Esophagus mucosa (tissue), 1 donor: Measurements from ENCODE around the gene NIT1. TPM values are rescaled to one million over a fixed set of nuclear protein-coding genes. Genes with fewer than 3 reads are reported as not detected.

ENCODE experiments used
- ATAC-seq: fragments of 200-7000 bp; cut with Tn5 transposase; one replicate; pipeline ENCODE4 v1.9.1; 2020
- total RNA-seq: library from RNA; stranded (reverse); gene quantifications from one replicate; pipeline ENCODE4 v1.2.4, GENCODE V29; 2023
- donor health status: DM: yes; HTN: yes; CAD: no.

The NIT1 gene
- total RNA-seq, 1 donor from 2014 or later = 26.4 TPM

DNA sequence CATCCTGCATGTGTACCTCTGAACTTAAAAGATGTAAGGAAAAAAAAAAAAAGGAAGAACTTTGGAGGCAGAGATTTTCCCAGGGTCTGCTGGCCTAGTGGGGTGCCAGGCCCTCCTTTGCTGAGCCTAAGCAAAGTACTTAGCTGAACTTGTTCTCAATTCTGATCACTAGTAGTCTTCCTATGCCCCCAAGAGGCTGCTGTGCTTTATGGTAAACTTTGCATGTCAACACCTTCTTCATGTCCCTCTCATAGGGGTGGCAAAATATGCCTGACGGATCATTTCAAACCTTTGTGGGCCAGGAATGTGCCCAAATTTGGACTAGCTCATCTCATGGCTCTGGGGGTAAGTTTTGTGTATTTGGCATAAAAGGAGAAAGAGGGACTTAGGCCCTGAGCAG is 40.0 kb downstream of the NIT1 start:
- no peak for ATAC-seq

DNA sequence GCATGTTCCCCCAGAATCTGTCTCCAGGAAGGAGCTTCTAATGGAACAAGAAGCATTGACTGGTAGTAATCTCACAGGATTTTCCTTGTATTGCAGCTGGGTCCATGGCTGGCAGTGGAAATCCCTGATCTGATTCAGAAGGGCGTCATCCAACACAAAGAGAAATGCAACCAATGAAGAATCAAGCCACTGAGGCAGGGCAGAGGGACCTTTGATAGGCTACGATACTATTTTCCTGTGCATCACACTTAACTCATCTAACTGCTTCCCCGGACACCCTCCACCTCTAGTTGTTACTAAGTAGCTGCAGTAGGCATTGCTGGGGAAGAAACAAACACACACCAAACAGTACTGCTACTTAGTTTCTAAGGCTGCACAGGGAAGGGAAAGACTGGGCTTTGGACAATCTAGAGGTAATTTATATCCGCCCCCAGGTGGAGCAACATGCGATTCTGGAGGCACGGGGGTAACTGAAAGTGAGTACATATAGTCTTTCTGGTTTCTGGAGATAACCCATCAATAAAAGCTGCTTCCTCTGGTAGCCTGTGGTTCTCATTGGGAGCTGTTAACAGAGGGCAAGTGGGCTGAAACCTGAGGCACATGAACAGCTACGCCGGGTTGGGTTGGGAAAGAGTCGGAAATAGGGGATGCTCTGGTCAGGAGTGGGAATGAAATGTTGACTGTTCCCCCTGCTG is 40.6 kb downstream of the NIT1 start:
- no peak for ATAC-seq

DNA sequence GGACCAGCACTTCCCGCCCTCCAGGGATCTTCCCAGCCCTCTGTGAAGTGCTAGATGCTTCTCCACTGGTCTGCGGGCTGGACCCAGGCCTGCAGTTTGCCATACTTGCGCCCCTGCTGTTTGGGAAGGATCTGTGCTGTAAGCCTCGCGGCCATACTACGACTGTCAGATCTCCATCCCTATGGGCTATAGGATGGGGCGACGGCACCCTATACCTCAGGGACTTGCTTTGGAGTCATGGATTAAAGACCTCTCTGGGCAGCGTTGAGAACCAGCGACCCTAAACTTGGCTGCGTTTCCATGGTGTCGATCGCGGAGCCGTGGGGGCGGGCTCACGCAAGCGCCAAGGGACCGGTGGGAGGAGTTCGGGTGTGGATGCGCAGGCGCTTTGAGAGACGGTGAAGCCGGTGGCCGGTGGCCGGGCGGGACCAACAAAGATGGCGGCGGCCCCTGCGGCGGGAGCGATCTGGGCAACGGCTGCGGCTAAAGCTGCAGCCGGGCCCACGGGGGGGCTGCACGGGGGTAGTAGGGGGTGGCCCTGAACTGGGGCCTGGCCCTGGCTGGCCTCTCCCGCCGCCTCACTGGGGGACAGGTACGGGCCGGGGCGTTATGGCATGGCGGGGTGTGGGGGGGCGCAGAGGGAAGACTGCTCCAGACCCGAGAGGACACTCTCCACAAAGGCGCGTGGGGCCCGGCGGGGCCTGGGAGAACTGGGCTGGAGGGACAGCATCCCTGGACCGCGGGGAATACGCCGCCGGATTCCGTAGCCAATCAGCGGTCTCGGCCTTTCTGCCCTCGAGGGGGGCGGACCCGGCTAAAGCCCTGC is 41.4 kb downstream of the NIT1 start, which contains the start of gene USP21:
Gene USP21, plus strand, starts transcription at position 414 of the 826 bp plus-strand sequence. CDS start 1,141 bp downstream, outside the sequence.
- ATAC-seq = peak; percentile 90

DNA sequence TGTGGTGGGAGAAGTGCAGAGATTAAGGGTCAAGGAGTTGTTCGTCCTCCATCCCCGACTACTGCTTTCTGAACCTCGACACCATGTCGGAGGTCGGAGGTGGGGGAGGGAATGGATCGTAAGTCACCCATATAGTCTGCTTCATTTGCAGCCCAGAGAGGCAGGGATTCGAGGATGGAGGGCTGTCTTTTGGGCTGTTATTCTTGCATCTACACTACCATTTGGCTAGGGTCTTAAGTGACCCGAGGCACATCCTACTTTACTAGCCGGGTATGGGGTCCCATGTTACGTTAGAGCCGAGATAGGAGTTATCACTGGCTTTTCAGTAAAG is 42.0 kb downstream of the NIT1 start:
- no peak for ATAC-seq

DNA sequence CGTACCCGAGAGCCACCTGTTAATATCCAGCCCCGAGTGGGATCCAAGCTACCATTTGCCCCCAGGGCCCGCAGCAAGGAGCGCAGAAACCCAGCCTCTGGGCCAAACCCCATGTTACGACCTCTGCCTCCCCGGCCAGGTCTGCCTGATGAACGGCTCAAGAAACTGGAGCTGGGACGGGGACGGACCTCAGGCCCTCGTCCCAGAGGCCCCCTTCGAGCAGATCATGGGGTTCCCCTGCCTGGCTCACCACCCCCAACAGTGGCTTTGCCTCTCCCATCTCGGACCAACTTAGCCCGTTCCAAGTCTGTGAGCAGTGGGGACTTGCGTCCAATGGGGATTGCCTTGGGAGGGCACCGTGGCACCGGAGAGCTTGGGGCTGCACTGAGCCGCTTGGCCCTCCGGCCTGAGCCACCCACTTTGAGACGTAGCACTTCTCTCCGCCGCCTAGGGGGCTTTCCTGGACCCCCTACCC is 42.8 kb downstream of the NIT1 start:
- ATAC-seq = no peak

DNA sequence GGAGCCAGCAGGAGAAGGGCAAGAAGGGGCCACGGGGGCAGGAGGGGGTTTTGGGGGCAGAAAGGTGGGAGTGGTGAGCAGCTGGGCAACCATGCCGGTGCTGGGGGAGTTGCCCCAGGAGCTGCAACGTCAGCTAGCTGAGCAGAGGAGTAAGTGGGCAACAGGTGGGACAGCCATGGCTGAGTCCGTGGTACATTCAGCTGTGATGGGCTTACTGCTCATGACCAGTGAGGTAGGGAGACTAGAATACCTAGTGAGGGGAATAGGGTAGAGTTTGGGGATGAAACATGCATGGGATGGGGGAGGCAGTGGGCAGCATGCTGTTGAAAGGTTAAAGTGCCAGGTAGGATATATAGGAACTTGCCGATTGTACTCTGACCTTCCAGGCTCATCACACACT is 43.7 kb downstream of the NIT1 start:
- ATAC-seq = no peak

DNA sequence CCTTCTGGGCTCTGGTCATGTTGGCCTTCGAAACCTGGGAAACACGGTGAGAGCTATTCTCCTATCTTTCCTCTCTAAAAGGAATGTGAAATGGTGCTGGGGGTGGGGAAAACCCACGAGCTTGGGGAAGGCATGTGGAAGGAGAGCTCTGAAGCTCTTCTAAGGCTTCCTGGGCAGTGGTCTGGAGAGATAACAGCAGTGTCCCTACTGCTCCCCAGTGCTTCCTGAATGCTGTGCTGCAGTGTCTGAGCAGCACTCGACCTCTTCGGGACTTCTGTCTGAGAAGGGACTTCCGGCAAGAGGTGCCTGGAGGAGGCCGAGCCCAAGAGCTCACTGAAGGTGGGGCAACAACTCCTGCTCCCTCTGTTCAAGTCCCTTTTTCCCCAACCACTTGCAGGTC is 44.1 kb downstream of the NIT1 start:
- no peak for ATAC-seq

DNA sequence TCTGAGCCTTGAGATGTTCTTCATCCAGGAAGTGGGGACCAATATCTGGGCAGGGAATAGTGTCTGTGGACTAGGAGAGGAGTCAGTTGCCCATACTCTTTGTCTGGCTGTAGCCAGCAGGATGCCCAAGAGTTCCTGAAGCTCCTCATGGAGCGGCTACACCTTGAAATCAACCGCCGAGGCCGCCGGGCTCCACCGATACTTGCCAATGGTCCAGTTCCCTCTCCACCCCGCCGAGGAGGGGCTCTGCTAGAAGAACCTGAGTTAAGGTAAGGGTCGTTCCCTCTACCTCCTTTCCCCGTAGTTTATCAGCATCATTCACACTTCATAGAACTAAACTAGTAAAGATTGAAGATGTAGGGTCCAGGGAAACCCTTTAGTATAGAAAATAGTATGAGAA is 44.9 kb downstream of the NIT1 start:
- ATAC-seq = no peak

DNA sequence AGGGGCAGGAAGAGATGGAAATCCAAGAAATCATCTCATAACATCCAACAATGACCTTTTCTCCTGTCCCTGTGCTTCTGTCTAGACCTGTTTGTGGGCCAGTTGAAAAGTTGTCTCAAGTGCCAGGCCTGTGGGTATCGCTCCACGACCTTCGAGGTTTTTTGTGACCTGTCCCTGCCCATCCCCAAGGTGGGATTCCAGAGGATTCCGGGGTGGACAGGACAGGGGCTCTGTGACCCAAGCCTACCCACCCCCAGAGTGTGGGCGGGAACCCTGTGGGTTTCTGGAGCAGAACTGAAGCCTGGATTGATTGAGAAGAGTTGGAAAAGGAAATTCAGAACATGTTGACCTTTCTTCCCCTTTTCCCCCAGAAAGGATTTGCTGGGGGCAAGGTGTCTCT is 45.9 kb downstream of the NIT1 start:
- no peak for ATAC-seq

DNA sequence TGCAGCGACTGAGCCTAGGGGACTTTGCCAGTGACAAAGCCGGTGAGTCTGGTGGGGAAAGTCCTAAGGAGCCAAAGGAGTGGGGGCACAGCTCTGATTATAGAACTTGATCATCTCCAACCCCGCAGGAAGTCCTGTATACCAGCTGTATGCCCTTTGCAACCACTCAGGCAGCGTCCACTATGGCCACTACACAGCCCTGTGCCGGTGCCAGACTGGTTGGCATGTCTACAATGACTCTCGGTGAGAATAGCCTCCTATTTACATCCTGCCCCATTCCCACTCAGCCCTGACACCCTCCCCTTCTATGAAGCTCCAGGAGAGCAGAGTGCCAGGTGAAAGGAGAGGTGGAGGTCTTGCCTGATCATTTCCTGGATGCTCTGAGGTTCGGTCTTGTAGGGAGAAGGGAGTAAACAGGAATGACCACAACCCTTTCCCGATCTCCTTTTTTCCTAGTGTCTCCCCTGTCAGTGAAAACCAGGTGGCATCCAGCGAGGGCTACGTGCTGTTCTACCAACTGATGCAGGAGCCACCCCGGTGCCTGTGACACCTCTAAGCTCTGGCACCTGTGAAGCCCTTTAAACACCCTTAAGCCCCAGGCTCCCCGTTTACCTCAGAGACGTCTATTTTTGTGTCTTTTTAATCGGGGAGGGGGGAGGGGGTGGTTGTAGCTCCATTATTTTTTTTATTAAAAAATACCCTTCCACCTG is 47.2 kb downstream of the NIT1 start:
- no peak for ATAC-seq

DNA sequence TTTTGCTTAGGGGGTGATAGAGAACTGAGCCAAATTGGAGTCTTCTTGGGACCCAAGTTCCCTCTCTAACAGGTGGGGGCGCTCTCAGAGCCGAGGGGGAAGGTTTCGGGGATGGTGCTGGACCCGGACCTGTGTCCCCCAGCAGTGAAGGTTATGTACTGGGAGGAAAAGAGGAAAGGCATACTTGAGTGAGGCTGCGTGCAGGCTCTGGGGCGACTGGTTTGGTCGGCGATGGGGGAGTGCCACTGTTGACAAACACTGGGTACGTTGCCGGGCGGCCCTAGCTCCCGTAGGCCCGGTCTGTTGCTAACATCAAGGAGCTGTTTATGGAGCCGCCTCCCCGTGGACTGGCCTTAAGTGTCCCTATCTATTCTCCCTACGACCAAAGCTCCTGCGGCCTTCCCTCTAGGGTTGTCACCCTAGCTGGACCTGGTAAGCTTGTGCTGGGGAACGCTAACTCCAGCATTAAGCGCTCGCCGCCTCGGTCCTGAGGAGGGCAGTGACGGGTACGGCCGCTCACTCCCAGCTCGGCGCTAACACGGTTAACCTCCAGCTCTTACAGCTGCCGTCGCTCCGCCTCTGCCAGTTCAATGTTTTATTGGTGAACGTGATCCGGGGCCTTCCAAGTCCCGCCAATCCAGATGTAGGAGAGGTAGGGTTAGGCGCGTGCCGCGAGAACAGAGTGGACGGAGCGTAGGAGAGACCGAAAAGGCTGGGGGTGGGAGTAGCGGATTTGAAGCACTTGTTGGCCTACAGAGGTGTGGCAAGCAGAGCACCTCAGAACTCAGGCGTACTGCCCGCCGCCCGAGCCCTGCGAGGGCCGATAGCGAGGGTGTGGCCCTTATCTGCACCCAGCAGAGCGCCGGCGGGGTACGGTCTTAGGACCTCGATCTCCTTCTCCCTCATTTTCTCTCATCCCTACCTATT is 48.1 kb downstream of the NIT1 start, which contains the start of gene PPOX:
Gene PPOX, plus strand, starts transcription at position 685 of the 927 bp plus-strand sequence. CDS start 422 bp downstream, outside the sequence.
- ATAC-seq = peak; percentile 95

DNA sequence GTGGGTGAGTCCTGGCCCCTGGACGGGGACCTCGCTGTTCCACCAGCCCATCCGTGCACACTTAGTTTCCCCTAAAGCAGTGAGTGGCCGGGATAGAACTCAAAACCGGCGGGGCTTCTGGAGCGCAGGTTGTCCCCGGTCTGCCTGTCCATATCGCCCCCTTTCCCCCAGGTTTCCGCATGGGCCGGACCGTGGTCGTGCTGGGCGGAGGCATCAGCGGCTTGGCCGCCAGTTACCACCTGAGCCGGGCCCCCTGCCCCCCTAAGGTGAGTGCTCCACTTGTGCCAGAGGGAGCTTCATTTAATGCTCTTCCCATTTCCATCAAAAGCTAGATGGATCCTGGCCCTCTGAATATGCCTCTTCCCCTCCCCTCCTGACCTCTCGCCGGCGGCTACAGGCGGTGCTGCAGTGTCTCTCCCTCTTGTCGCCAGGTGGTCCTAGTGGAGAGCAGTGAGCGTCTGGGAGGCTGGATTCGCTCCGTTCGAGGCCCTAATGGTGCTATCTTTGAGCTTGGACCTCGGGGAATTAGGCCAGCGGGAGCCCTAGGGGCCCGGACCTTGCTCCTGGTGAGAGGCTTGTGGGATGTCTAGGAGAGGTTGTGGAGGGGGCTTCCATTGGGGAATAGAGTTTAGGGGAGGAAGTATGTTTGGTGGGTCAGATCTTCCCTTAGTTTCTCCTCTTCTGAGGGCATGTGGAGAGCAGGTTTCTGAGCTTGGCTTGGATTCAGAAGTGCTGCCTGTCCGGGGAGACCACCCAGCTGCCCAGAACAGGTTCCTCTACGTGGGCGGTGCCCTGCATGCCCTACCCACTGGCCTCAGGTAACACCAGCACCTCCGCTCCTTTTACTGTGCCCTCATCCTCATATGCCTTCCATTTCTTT is 49.0 kb downstream of the NIT1 start:
- no peak for ATAC-seq

DNA sequence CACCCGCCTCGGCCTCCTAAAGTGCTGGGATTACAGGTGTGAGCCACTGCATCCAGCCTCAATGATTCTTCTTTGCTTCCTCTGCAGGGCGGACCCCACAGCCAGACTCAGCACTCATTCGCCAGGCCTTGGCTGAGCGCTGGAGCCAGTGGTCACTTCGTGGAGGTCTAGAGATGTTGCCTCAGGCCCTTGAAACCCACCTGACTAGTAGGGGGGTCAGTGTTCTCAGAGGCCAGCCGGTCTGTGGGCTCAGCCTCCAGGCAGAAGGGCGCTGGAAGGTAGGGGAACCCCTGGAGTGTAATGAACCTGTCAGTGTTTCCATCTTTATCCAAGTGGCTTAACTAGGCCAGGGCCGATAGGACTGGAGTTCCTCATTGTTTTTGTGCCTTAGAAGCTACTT is 51.0 kb downstream of the NIT1 start:
- ATAC-seq = no peak

Other genes starting within 250 kb of the NIT1 start
- not detected for gene ITLN1, start 232.9 kb upstream of the NIT1 start, total RNA-seq
- gene ITLN2, start 163.3 kb upstream of the NIT1 start, total RNA-seq = 0.16 TPM
- gene F11R, start 97.0 kb upstream of the NIT1 start, total RNA-seq = 137 TPM
- 67.9 TPM for gene TSTD1, start 79.1 kb upstream of the NIT1 start, total RNA-seq
- gene USF1, start 72.1 kb upstream of the NIT1 start, total RNA-seq = 25.2 TPM
- gene ARHGAP30, start 48.2 kb upstream of the NIT1 start, total RNA-seq = 6.0 TPM
- 115 TPM for gene NECTIN4, start 28.5 kb upstream of the NIT1 start, total RNA-seq
- gene KLHDC9, start 19.7 kb upstream of the NIT1 start, total RNA-seq = 4.5 TPM
- gene PFDN2, start 68 bp upstream of the NIT1 start, total RNA-seq = 46.2 TPM
- 24.9 TPM for gene DEDD, start 14.6 kb downstream of the NIT1 start, total RNA-seq
- 76.7 TPM for gene UFC1, start 35.9 kb downstream of the NIT1 start, total RNA-seq
- gene USP21, start 41.4 kb downstream of the NIT1 start, total RNA-seq = 15.6 TPM
- gene PPOX, start 48.3 kb downstream of the NIT1 start, total RNA-seq = 10.4 TPM
- gene B4GALT3, start 59.4 kb downstream of the NIT1 start, total RNA-seq = 17.7 TPM
- 1.3 TPM for gene ADAMTS4, start 80.9 kb downstream of the NIT1 start, total RNA-seq
- 56.4 TPM for gene NDUFS2, start 84.3 kb downstream of the NIT1 start, total RNA-seq
- gene FCER1G, start 97.2 kb downstream of the NIT1 start, total RNA-seq = 0.76 TPM
- not detected for gene APOA2, start 105.5 kb downstream of the NIT1 start, total RNA-seq
- gene TOMM40L, start 108.0 kb downstream of the NIT1 start, total RNA-seq = 11.4 TPM
- gene NR1I3, start 120.1 kb downstream of the NIT1 start, total RNA-seq = not detected
- 29.3 TPM for gene PCP4L1, start 140.6 kb downstream of the NIT1 start, total RNA-seq
- 1.4 TPM for gene MPZ, start 191.9 kb downstream of the NIT1 start, total RNA-seq
- gene SDHC, start 196.3 kb downstream of the NIT1 start, total RNA-seq = 185 TPM
- gene CFAP126, start 249.8 kb downstream of the NIT1 start, total RNA-seq = not detected